Measurements from ENCODE around the gene KRTAP5-3.
"Not testable (repeated sequence)": the region's sequence is repeated elsewhere in the genome, so short reads cannot be mapped to it uniquely, and the experiment has no call there.

Gene KRTAP5-3

GRCh38 chr11:1581976-1582375 lies 26.3 kb downstream of the KRTAP5-3 start:
- DNase-seq (ENCODE audit: low spot score) = no peak

- no peak for DNase-seq (ENCODE audit: low spot score)
These were observed 31.4 kb downstream of the KRTAP5-3 start for GRCh38 chr11:1576825-1577224.

GRCh38 chr11:1575756-1576155 lies 32.5 kb downstream of the KRTAP5-3 start:
- DNase-seq (ENCODE audit: low spot score) = not testable (repeated sequence)

- DNase-seq (ENCODE audit: low spot score) = no peak
These were observed 33.4 kb downstream of the KRTAP5-3 start for GRCh38 chr11:1574933-1575242.

- peak; percentile 91 for DNase-seq (ENCODE audit: low spot score)
These were observed 33.9 kb downstream of the KRTAP5-3 start for GRCh38 chr11:1574238-1574932.

GRCh38 chr11:1573903-1574237 lies 34.4 kb downstream of the KRTAP5-3 start:
- no peak for DNase-seq (ENCODE audit: low spot score)

GRCh38 chr11:1573077-1573902 lies 35.0 kb downstream of the KRTAP5-3 start:
- no peak for DNase-seq (ENCODE audit: low spot score)

GRCh38 chr11:1572197-1573076 lies 35.8 kb downstream of the KRTAP5-3 start, which contains the start of gene DUSP8:
TSS of gene DUSP8 (minus strand) at chr11:1572271. CDS start at chr11:1565826, 6,445 bp downstream.
- peak; percentile 90 for DNase-seq (ENCODE audit: low spot score)

- no peak for DNase-seq (ENCODE audit: low spot score)
These were observed 36.5 kb downstream of the KRTAP5-3 start for GRCh38 chr11:1571760-1572196.

- DNase-seq (ENCODE audit: low spot score) = no peak
These were observed 37.1 kb downstream of the KRTAP5-3 start for GRCh38 chr11:1570896-1571759.

GRCh38 chr11:1570531-1570895 lies 37.8 kb downstream of the KRTAP5-3 start:
- DNase-seq (ENCODE audit: low spot score) = no peak

- DNase-seq (ENCODE audit: low spot score) = no peak
These were observed 38.2 kb downstream of the KRTAP5-3 start for GRCh38 chr11:1570001-1570453.

GRCh38 chr11:1569251-1569780 lies 38.9 kb downstream of the KRTAP5-3 start:
- DNase-seq (ENCODE audit: low spot score) = no peak

GRCh38 chr11:1568441-1568911 lies 39.8 kb downstream of the KRTAP5-3 start:
- peak; percentile 63 for DNase-seq (ENCODE audit: low spot score)

GRCh38 chr11:1567721-1568100 lies 40.6 kb downstream of the KRTAP5-3 start:
- DNase-seq (ENCODE audit: low spot score) = no peak

- no peak for DNase-seq (ENCODE audit: low spot score)
These were observed 41.1 kb downstream of the KRTAP5-3 start for GRCh38 chr11:1567052-1567720.

- no peak for DNase-seq (ENCODE audit: low spot score)
These were observed 41.7 kb downstream of the KRTAP5-3 start for GRCh38 chr11:1566381-1567051.

- DNase-seq (ENCODE audit: low spot score) = no peak
These were observed 42.4 kb downstream of the KRTAP5-3 start for GRCh38 chr11:1565904-1566247.

GRCh38 chr11:1565173-1565903 lies 42.9 kb downstream of the KRTAP5-3 start:
- DNase-seq (ENCODE audit: low spot score) = no peak

Data from iPS-NIHi11 (cell line).